Breast epithelium (tissue), 3 donors: ENCODE results near the gene CCND1.

Experiments
- POLR2A ChIP-seq: fragments of 450-650 bp; IDR thresholded peaks from one replicate; pipeline ENCODE4 v1.6.1; 2016; ENCODE audit warnings: antibody characterized with exemption, mild to moderate bottlenecking, moderate library complexity
- TF ChIP-seq, protein P1 (sequence below), 3 donors: fragments of 450-650 bp; IDR thresholded peaks; one replicate each; pipeline ENCODE4 v1.5.1; 2016 to 2017; ENCODE audit warnings: antibody characterized with exemption in 3 of 3, mild to moderate bottlenecking in 3 of 3, moderate library complexity in 3 of 3

DNA sequence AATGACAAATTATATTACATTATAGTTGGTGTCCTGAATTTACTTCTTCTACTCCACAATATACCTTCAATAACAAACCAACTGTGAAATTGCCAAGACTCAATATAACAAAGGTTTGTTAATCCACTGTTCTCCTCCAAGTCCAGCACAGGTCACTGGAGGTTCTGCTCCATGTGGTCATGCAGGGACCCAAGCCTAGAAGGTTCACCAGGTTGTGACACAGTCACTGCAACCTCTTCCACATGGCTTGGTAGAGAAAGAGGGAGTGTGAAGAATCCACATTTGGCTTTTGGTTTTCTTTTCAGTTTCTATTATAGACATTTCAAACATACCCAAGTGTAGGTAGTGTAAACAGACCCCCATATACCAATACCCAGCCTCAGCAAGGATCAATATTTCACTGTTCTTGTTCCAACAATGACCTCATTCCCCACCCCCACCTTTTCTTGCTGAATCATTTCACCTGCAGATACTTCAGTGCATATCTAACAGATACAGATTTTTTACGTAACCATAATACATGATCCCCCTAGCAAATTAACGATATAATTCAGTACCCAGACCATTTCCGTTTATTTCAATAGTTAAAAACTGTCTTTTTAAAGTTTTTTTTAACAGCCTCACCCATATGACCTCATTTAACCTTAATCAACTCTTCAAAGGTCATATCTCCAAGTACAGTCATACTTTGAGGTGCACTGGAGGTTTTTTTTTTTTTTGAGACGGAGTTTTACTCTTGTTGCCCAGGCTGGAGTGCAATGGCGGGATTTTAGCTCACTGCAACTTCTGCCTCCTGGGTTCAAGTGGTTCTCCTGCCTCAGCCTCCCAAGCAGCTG is 48.7 kb downstream of the CCND1 start:
- TF ChIP-seq, protein P1, sequence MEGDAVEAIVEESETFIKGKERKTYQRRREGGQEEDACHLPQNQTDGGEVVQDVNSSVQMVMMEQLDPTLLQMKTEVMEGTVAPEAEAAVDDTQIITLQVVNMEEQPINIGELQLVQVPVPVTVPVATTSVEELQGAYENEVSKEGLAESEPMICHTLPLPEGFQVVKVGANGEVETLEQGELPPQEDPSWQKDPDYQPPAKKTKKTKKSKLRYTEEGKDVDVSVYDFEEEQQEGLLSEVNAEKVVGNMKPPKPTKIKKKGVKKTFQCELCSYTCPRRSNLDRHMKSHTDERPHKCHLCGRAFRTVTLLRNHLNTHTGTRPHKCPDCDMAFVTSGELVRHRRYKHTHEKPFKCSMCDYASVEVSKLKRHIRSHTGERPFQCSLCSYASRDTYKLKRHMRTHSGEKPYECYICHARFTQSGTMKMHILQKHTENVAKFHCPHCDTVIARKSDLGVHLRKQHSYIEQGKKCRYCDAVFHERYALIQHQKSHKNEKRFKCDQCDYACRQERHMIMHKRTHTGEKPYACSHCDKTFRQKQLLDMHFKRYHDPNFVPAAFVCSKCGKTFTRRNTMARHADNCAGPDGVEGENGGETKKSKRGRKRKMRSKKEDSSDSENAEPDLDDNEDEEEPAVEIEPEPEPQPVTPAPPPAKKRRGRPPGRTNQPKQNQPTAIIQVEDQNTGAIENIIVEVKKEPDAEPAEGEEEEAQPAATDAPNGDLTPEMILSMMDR (IDR thresholded peaks at IDR 0.05) = no peak
- no peak for TF ChIP-seq POLR2A
